Endometrial microvascular endothelial cells (primary cell): ENCODE measurements around the gene YBX1. TPM values are rescaled to one million over a fixed set of nuclear protein-coding genes. Genes with fewer than 3 reads are reported as not detected.

Experiments
- in situ Hi-C: cut with HindIII; loops from 2 replicates; pipeline ENCODE4 v1.10.0; 2017; ENCODE audit warnings: low sequenced_read_pairs, low pct_unique_long_range_greater_than_20kb; ENCODE audit errors: inconsistent ontology term
- total RNA-seq: library from RNA; depleted of rRNA; stranded (reverse); fragments of >200 nt; gene quantifications from one replicate; pipeline ENCODE4 v1.2.3, GENCODE V29; 2015; ENCODE audit errors: inconsistent ontology term

Gene YBX1
- total RNA-seq, 1 donor from 2014 or later: 532 TPM

- in situ Hi-C loops: no loop called here
These were observed 49.4 kb downstream of the YBX1 start for GRCh38 chr1:42731585-42731984.

GRCh38 chr1:42732126-42732680, 50.0 kb downstream of the YBX1 start:
- in situ Hi-C loops: no loop called here

GRCh38 chr1:42733415-42734200, 51.4 kb downstream of the YBX1 start:
- in situ Hi-C loops: no loop called here

- in situ Hi-C loops: no loop called here
These were observed 52.2 kb downstream of the YBX1 start for GRCh38 chr1:42734201-42735035.

GRCh38 chr1:42735056-42735455, 52.8 kb downstream of the YBX1 start:
- in situ Hi-C loops: no loop called here

- in situ Hi-C loops: no loop called here
These were observed 53.4 kb downstream of the YBX1 start for GRCh38 chr1:42735477-42736105.

- in situ Hi-C loops: no loop called here
These were observed 53.9 kb downstream of the YBX1 start for GRCh38 chr1:42736152-42736551.

- in situ Hi-C loops: no loop called here
These were observed 54.5 kb downstream of the YBX1 start for GRCh38 chr1:42736571-42737200.

- in situ Hi-C loops: no loop called here
These were observed 55.0 kb downstream of the YBX1 start for GRCh38 chr1:42737257-42737656.

- in situ Hi-C loops: no loop called here
These were observed 55.9 kb downstream of the YBX1 start for GRCh38 chr1:42737986-42738677.

- in situ Hi-C loops: no loop called here
These were observed 56.5 kb downstream of the YBX1 start for GRCh38 chr1:42738678-42739226.

- in situ Hi-C loops: no loop called here
These were observed 57.8 kb downstream of the YBX1 start, which contains the start of gene CLDN19 for GRCh38 chr1:42739753-42740700. Gene CLDN19 (minus strand): TSS chr1:42740236. CDS start chr1:42740063, 173 bp downstream.

GRCh38 chr1:42740851-42741580, 58.8 kb downstream of the YBX1 start:
- in situ Hi-C loops: no loop called here

- in situ Hi-C loops: no loop called here
These were observed 59.5 kb downstream of the YBX1 start for GRCh38 chr1:42741706-42742105.

GRCh38 chr1:42742141-42742540, 59.9 kb downstream of the YBX1 start:
- in situ Hi-C loops: no loop called here

GRCh38 chr1:42742617-42743316, 60.5 kb downstream of the YBX1 start:
- in situ Hi-C loops: no loop called here
